IPS-15b (cell line): ENCODE results near the gene SLC6A1.

Experiments used
- H3K27me3 ChIP-seq: one replicate; pipeline ENCODE4 v1.6.1; 2013; ENCODE audit warnings: low read length; ENCODE audit not compliant: control insufficient read depth, insufficient read depth
- H3K36me3 ChIP-seq: one replicate; pipeline ENCODE4 v1.6.1; 2013; ENCODE audit warnings: low read length; ENCODE audit not compliant: control insufficient read depth, insufficient read depth
- H3K4me1 ChIP-seq: one replicate; pipeline ENCODE4 v1.6.1; 2013; ENCODE audit warnings: mild to moderate bottlenecking, low read length; ENCODE audit not compliant: control insufficient read depth, insufficient read depth
- H3K4me3 ChIP-seq: one replicate; pipeline ENCODE4 v1.5.1; 2013; ENCODE audit warnings: low read depth, low read length
- H3K9ac ChIP-seq: one replicate; pipeline ENCODE4 v1.6.1; 2013; ENCODE audit warnings: low read depth, mild to moderate bottlenecking, low read length
- H3K9me3 ChIP-seq: one replicate; pipeline ENCODE4 v1.6.1; 2013; ENCODE audit warnings: mild to moderate bottlenecking, low read length; ENCODE audit not compliant: control insufficient read depth, insufficient read depth

Gene SLC6A1

GRCh38 chr3:10998542-10998941 is 6.0 kb downstream of the SLC6A1 start:
- Histone ChIP-seq H3K9ac (no peak overlapping the region), H3K27me3 (peaks cover 29% of the 10 kb centered on the region), H3K9me3 (no peaks in the 10 kb centered on the region), H3K36me3 (no peaks in the 10 kb centered on the region), H3K4me3 (no peak overlapping the region), H3K4me1 (no peaks in the 10 kb centered on the region)

- Histone ChIP-seq H3K27me3 (peaks cover 20% of the 10 kb centered on the region), H3K9me3 (no peaks in the 10 kb centered on the region), H3K9ac (no peak overlapping the region), H3K4me3 (no peak overlapping the region), H3K4me1 (no peaks in the 10 kb centered on the region), H3K36me3 (no peaks in the 10 kb centered on the region)
Observed at GRCh38 chr3:10999221-11000107, 6.9 kb downstream of the SLC6A1 start.

- Histone ChIP-seq H3K36me3 (no peaks in the 10 kb centered on the region), H3K4me3 (no peak overlapping the region), H3K9ac (no peak overlapping the region), H3K9me3 (no peaks in the 10 kb centered on the region), H3K4me1 (no peaks in the 10 kb centered on the region), H3K27me3 (peaks cover 9% of the 10 kb centered on the region)
Observed at GRCh38 chr3:11000528-11000927, 8.0 kb downstream of the SLC6A1 start.

GRCh38 chr3:11001020-11001657 is 8.6 kb downstream of the SLC6A1 start:
- peaks cover 4% of the 10 kb centered on the region for H3K27me3 ChIP-seq

GRCh38 chr3:11001658-11002021 is 9.1 kb downstream of the SLC6A1 start:
- Histone ChIP-seq H3K27me3 (no peaks in the 10 kb centered on the region), H3K36me3 (no peaks in the 10 kb centered on the region), H3K9ac (no peak overlapping the region)

More at GRCh38 chr3:11001020-11001657, 8.6 kb downstream of the SLC6A1 start:
- H3K9ac ChIP-seq = no peak overlapping the region
- no peaks in the 10 kb centered on the region for H3K4me1 ChIP-seq
- H3K9me3 ChIP-seq = no peaks in the 10 kb centered on the region
- no peak overlapping the region for H3K4me3 ChIP-seq
- no peaks in the 10 kb centered on the region for H3K36me3 ChIP-seq

GRCh38 chr3:11002371-11002807 is 9.8 kb downstream of the SLC6A1 start:
- no peak overlapping the region for H3K9ac ChIP-seq
- no peaks in the 10 kb centered on the region for H3K9me3 ChIP-seq
- no peak overlapping the region for H3K4me3 ChIP-seq
- H3K4me1 ChIP-seq = no peaks in the 10 kb centered on the region
- peaks cover 2% of the 10 kb centered on the region for H3K27me3 ChIP-seq
- H3K36me3 ChIP-seq = no peaks in the 10 kb centered on the region

More at GRCh38 chr3:11001658-11002021, 9.1 kb downstream of the SLC6A1 start:
- H3K9me3 ChIP-seq = no peaks in the 10 kb centered on the region
- no peaks in the 10 kb centered on the region for H3K4me1 ChIP-seq
- H3K4me3 ChIP-seq = no peak overlapping the region

GRCh38 chr3:11004563-11004962 is 12.0 kb downstream of the SLC6A1 start:
- H3K36me3 ChIP-seq = no peaks in the 10 kb centered on the region

GRCh38 chr3:11005686-11006256 is 13.2 kb downstream of the SLC6A1 start:
- Histone ChIP-seq H3K4me3 (no peak overlapping the region), H3K4me1 (no peaks in the 10 kb centered on the region), H3K27me3 (peaks cover 2% of the 10 kb centered on the region), H3K9me3 (no peaks in the 10 kb centered on the region), H3K9ac (no peak overlapping the region), H3K36me3 (no peaks in the 10 kb centered on the region)

More at GRCh38 chr3:11004563-11004962, 12.0 kb downstream of the SLC6A1 start:
- Histone ChIP-seq H3K4me3 (no peak overlapping the region), H3K9ac (no peak overlapping the region), H3K27me3 (peaks cover 2% of the 10 kb centered on the region), H3K4me1 (no peaks in the 10 kb centered on the region), H3K9me3 (no peaks in the 10 kb centered on the region)

- H3K4me3 ChIP-seq = no peak overlapping the region
- H3K27me3 ChIP-seq = peaks cover 2% of the 10 kb centered on the region
- H3K36me3 ChIP-seq = no peaks in the 10 kb centered on the region
- H3K9ac ChIP-seq = no peak overlapping the region
- H3K9me3 ChIP-seq = no peaks in the 10 kb centered on the region
- H3K4me1 ChIP-seq = no peaks in the 10 kb centered on the region
Observed at GRCh38 chr3:11006986-11007933, 14.7 kb downstream of the SLC6A1 start.

GRCh38 chr3:11009898-11010297 is 17.4 kb downstream of the SLC6A1 start:
- no peak overlapping the region for H3K4me3 ChIP-seq
- no peaks in the 10 kb centered on the region for H3K9me3 ChIP-seq
- no peaks in the 10 kb centered on the region for H3K36me3 ChIP-seq
- H3K4me1 ChIP-seq = no peaks in the 10 kb centered on the region
- peaks cover 2% of the 10 kb centered on the region for H3K27me3 ChIP-seq
- H3K9ac ChIP-seq = no peak overlapping the region
